PC-3 (cell line): Measurements from ENCODE around the gene DOCK10. TPM values are rescaled to one million over a fixed set of nuclear protein-coding genes. Genes with fewer than 3 reads are reported as not detected.

Experiments used
- ATAC-seq: fragments of 200-7000 bp; cut with Tn5 transposase; 2 replicates; pipeline ENCODE4 v1.9.1; 2020; ENCODE audit warnings: mild to moderate bottlenecking, moderate library complexity
- Bru-seq: library from RNA; stranded (reverse); fragments of 400-500 nt; gene quantifications from one replicate; lab custom pipeline; 2021; lab: Mats Ljungman, UMichigan
- BruChase-seq, 2 experiments: library from RNA; stranded (reverse); fragments of 400-500 nt; gene quantifications; one replicate each; lab custom pipeline; 2021; lab: Mats Ljungman, UMichigan
- BruUV-seq: library from RNA; stranded (reverse); fragments of 400-500 nt; replicated peaks from 2 replicates; lab custom pipeline; 2021; lab: Mats Ljungman, UMichigan
- CTCF ChIA-PET: fragments of 300-600 bp; sonication (Branson Sonifier 250); formaldehyde crosslinking; loops from one replicate; lab custom pipeline; 2022; ENCODE audit warnings: antibody characterized with exemption; lab: Charles Lee
- POLR2A ChIA-PET: fragments of 300-600 bp; sonication (Branson Sonifier 250); formaldehyde crosslinking; loops from one replicate; lab custom pipeline; 2022; ENCODE audit warnings: antibody characterized with exemption; ENCODE audit not compliant: unreplicated experiment; lab: Charles Lee
- DNase-seq: peaks from one replicate; pipeline ENCODE4 v3.0.0-alpha.2; 2015
- H2AFZ ChIP-seq: fragments of 300-600 bp; sonication (generic); 2 replicates; pipeline ENCODE4 v1.6.0; 2016; ENCODE audit warnings: antibody characterized with exemption, low read length
- H3F3A ChIP-seq: fragments of 300-600 bp; sonication (generic); one replicate; pipeline ENCODE4 v1.6.0; 2017; ENCODE audit warnings: antibody characterized with exemption, low read length, control low read depth, mild to moderate bottlenecking; ENCODE audit not compliant: unreplicated experiment
- H3K27ac ChIP-seq: fragments of 300-600 bp; sonication (generic); 2 replicates; pipeline ENCODE4 v1.5.1; 2016; ENCODE audit warnings: mild to moderate bottlenecking, low read length
- H3K27me3 ChIP-seq: fragments of 300-600 bp; sonication (generic); 2 replicates; pipeline ENCODE4 v1.6.1; 2016; ENCODE audit warnings: low read length, mixed read lengths
- H3K36me3 ChIP-seq: fragments of 300-600 bp; sonication (generic); 2 replicates; pipeline ENCODE4 v1.6.1; 2016; ENCODE audit warnings: low read depth, mixed run types, low read length, mixed read lengths
- H3K4me1 ChIP-seq: fragments of 300-600 bp; sonication (generic); 2 replicates; pipeline ENCODE4 v1.5.1; 2016; ENCODE audit warnings: low read length; ENCODE audit not compliant: insufficient read depth
- H3K4me2 ChIP-seq: fragments of 300-600 bp; sonication (generic); 2 replicates; pipeline ENCODE4 v1.6.0; 2016; ENCODE audit warnings: low read length
- H3K4me3 ChIP-seq: fragments of 300-600 bp; sonication (generic); 2 replicates; pipeline ENCODE4 v1.5.1; 2016; ENCODE audit warnings: mild to moderate bottlenecking, low read length, mixed read lengths
- H3K79me2 ChIP-seq: fragments of 300-600 bp; sonication (generic); 2 replicates; pipeline ENCODE4 v1.6.1; 2017; ENCODE audit warnings: low read length, mixed read lengths
- H3K9ac ChIP-seq: fragments of 300-600 bp; sonication (generic); 2 replicates; pipeline ENCODE4 v1.6.0; 2016; ENCODE audit warnings: mild to moderate bottlenecking, low read length
- H3K9me2 ChIP-seq: fragments of 300-600 bp; sonication (generic); replicated peaks from 2 replicates; pipeline ENCODE4 v1.6.1; 2016; ENCODE audit warnings: mixed run types, low read length, mixed read lengths
- H3K9me3 ChIP-seq: fragments of 300-600 bp; sonication (generic); 2 replicates; pipeline ENCODE4 v1.6.1; 2016; ENCODE audit warnings: low read length, mixed read lengths
- H4K20me1 ChIP-seq: fragments of 300-600 bp; sonication (generic); 2 replicates; pipeline ENCODE4 v1.6.1; 2016; ENCODE audit warnings: low read length, mixed read lengths
- EZH2 ChIP-seq: fragments of 300-600 bp; sonication (generic); IDR thresholded peaks from one replicate; pipeline ENCODE4 v1.6.1; 2017; ENCODE audit warnings: antibody characterized with exemption, mild to moderate bottlenecking, low read length; ENCODE audit not compliant: unreplicated experiment
- EZH2phosphoT487 ChIP-seq: fragments of 300-600 bp; sonication (generic); IDR thresholded peaks from 2 replicates; pipeline ENCODE4 v1.6.1; 2018; ENCODE audit warnings: mild to moderate bottlenecking, antibody characterized with exemption, low read length, borderline replicate concordance
- intact Hi-C: fragments of 100-400 bp; cut with micrococcal nuclease; formaldehyde crosslinking; loops from 2 replicates; pipeline ENCODE4 v1.9.0; 2023
- long read RNA-seq: library from polyadenylated mRNA; unstranded; transcript quantifications from one replicate; pipeline ENCODE4 v2.0.0, GENCODE V29; 2021; ENCODE audit not compliant: unreplicated experiment
- total RNA-seq: library from RNA; depleted of rRNA; stranded (reverse); fragments of >200 nt; gene quantifications from 2 replicates; pipeline ENCODE4 v1.2.3, GENCODE V29; 2014; rRNA removed
- TF ChIP-seq, protein P1 (sequence below): fragments of 300-600 bp; sonication (generic); conservative IDR thresholded peaks from 2 replicates; pipeline ENCODE4 v1.5.1; 2017; ENCODE audit warnings: antibody characterized with exemption, low read depth, mild to moderate bottlenecking, low read length

Gene DOCK10
- 23.1 and 38.5 TPM in 2 replicates for total RNA-seq
- Bru-seq, nascent RNA, result percentile 64 among the genes with signal in this experiment
- BruChase-seq, experiment 1, labeled RNA remaining after a 6-hour chase, result percentile 64 among the genes with signal in this experiment
- BruChase-seq, experiment 2, labeled RNA remaining after a 2-hour chase, result percentile 54 among the genes with signal in this experiment
- long read RNA-seq, partial matches to known transcripts, result 2 of 2 reads
- long read RNA-seq, other reads (novel, unspliced or antisense), result 0 of 2 reads

DNA sequence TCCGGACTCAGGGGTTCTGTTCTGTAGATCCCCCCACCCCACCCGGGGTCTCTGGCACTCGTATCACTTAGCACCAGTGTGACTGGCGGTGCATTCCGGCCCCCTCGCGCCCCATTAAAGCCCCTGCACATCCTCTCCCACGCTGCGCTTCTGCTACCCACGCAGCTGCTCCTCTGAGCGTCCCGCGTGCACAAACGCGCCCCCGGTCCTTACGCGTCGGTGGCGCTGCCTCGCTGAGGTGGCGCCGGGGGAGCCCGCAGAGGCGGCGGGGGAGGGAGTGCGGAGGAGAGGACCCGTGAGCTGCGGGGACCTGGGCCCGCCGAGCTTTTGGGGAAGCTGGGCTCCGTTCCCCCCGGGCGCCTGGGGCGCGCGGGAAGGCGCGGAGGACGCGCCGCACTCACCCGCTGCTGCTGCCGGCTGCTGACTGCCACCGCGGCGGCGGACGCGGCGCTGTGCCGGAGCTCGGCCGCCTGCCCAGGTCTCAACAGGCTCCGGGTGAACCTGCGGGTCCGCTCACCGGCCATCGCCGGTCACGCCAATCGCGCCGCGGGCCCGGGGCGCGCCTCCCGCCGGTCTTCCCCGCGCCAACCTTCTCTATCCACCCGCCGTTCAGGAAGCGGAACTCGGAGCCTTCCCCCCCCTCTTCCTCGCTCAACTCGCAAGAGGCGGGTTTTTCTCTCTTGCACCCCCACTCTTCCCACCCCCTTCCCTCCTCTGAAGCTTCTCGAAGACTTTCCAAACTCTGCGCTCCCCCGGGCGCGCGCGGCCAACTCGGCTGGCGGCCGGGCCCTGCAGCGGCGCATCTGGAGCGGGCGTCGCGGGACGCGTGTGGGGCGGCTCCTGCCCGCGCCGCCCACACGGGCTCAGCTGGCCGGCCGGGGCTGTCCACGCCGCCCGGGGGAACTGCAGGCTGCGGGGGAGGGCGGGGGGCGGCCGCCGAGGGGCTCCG is at the start of gene DOCK10:
Gene DOCK10 (minus strand): TSS at position 618 of the 949 bp plus-strand sequence. CDS start 94 bp downstream, at position 524.
- Histone ChIP-seq H3K27ac (peak within 1 kb of the TSS; percentile 7), H2AFZ (peak within 1 kb of the TSS; percentile 93), H3F3A (no peaks in the 10 kb centered on the region), H3K9ac (peak within 1 kb of the TSS; percentile 40), H3K4me1 (peaks cover 10% of the 10 kb centered on the region; the same call in 1 of the 2 replicates), H3K9me2 (no peaks in the 10 kb centered on the region), H4K20me1 (no peaks in the 10 kb centered on the region), H3K9me3 (no peaks in the 10 kb centered on the region), H3K27me3 (no peaks in the 10 kb centered on the region), H3K4me3 (peak within 1 kb of the TSS; percentile 86), H3K79me2 (peaks cover 51% of the 10 kb centered on the region), H3K36me3 (no peaks in the 10 kb centered on the region), H3K4me2 (peak within 1 kb of the TSS; percentile 92)
- intact Hi-C loops, result loop anchor here (1.0 to 5.0 kb wide), 3 partner anchors 32 to 79 kb away; no protein-coding TSS in a partner anchor
- ATAC-seq (peak; percentile 39), DNase-seq (peak; percentile 35)
- ChIA-PET CTCF (interaction anchor here (0.6 kb wide), 2 partner anchors 112 to 1072 kb away, joined by 9 to 13 read pairs; no protein-coding TSS in a partner anchor), POLR2A (interaction anchor here (0.5 to 1.2 kb wide), 2 partner anchors 30 to 58 kb away, joined by 10 to 12 read pairs; no protein-coding TSS in a partner anchor)
- TF ChIP-seq EZH2 (no peak), EZH2phosphoT487 (no peak)
- TF ChIP-seq, protein P1, sequence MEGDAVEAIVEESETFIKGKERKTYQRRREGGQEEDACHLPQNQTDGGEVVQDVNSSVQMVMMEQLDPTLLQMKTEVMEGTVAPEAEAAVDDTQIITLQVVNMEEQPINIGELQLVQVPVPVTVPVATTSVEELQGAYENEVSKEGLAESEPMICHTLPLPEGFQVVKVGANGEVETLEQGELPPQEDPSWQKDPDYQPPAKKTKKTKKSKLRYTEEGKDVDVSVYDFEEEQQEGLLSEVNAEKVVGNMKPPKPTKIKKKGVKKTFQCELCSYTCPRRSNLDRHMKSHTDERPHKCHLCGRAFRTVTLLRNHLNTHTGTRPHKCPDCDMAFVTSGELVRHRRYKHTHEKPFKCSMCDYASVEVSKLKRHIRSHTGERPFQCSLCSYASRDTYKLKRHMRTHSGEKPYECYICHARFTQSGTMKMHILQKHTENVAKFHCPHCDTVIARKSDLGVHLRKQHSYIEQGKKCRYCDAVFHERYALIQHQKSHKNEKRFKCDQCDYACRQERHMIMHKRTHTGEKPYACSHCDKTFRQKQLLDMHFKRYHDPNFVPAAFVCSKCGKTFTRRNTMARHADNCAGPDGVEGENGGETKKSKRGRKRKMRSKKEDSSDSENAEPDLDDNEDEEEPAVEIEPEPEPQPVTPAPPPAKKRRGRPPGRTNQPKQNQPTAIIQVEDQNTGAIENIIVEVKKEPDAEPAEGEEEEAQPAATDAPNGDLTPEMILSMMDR, result no peak; the same call in 1 of the 2 replicates
- BruUV-seq, result no TSS peak

DNA sequence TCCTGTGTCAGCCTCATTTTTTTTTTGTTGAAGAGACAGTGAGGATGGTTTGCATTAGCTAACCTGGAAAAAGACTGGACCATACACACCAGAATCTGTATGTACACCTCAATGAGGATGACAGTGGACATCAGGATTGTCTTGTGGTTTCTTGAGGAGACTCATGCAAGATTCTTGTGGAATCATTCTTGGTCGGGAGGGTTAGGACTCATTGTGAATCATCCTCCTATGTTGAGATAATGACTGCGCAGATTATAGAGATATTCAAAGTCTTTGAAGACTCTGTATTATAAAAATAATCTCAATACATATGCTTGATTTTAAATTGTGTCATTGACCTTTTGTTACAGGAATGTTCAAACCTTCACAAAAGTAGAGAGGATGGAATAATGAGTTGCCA is 49.1 kb upstream of the DOCK10 start:
- ChIA-PET POLR2A (no interaction called here), CTCF (interaction anchor here (0.6 kb wide), 1 partner anchor 615 kb away, joined by 3 read pairs; no protein-coding TSS in a partner anchor)
- Histone ChIP-seq H3K4me1 (peaks cover 26% of the 10 kb centered on the region), H3K9me2 (no peaks in the 10 kb centered on the region), H3K27ac (peak overlapping the region; percentile 97), H2AFZ (no peak overlapping the region), H3F3A (peaks cover 12% of the 10 kb centered on the region), H3K4me2 (peak overlapping the region; percentile 72), H3K4me3 (peak overlapping the region; percentile 23; the same call in 1 of the 2 replicates), H3K36me3 (no peaks in the 10 kb centered on the region), H3K9ac (peak overlapping the region; percentile 74), H4K20me1 (no peaks in the 10 kb centered on the region), H3K27me3 (no peaks in the 10 kb centered on the region), H3K9me3 (no peaks in the 10 kb centered on the region), H3K79me2 (no peaks in the 10 kb centered on the region)
- intact Hi-C loops, result loop anchor here (1.0 kb wide), 1 partner anchor 9 kb away; no protein-coding TSS in a partner anchor
- no TSS peak for BruUV-seq
- TF ChIP-seq, protein P1, result no peak
- TF ChIP-seq EZH2phosphoT487, result no peak
- TF ChIP-seq EZH2, result no peak
- DNase-seq, result peak; percentile 95
- ATAC-seq, result peak; percentile 97
